Measurements from ENCODE around the gene FCN2. TPM values are rescaled to one million over a fixed set of nuclear protein-coding genes. Genes with fewer than 3 reads are reported as not detected.

Gene FCN2
- total and polyA plus RNA-seq, 4 donors = 23.6 to 186 (median 121) TPM

- TF ChIP-seq GABPA (IDR thresholded peaks at IDR 0.05 in 1 of 2, conservative IDR thresholded peaks at IDR 0.05 in 1 of 2) = no peak
- no peak for TF ChIP-seq MAX (IDR thresholded peaks at IDR 0.05)
Observed at GRCh38 chr9:134835448-134835847, 45.2 kb upstream of the FCN2 start (continued).

- H3K4me3 ChIP-seq (ENCODE audit: low read depth in 1 of 3, low read length in 3 of 3) = no peak overlapping the region
- no peaks in the 10 kb centered on the region for H3K4me1 ChIP-seq (ENCODE audit: control insufficient read depth in 4 of 4, insufficient read depth in 4 of 4, low read length in 3 of 4)
- DNase-seq (ENCODE audit: low spot score) = no peak
- TF ChIP-seq HNF4G (IDR thresholded peaks at IDR 0.05) (no peak), RXRA (IDR thresholded peaks at IDR 0.05) (no peak), REST (IDR thresholded peaks at IDR 0.05) (no peak), HNF4A (conservative IDR thresholded peaks at IDR 0.05) (no peak), EGR1 (IDR thresholded peaks at IDR 0.05; ENCODE audit: low read depth in 2 of 2) (no peak), NR2F2 (IDR thresholded peaks at IDR 0.05) (no peak), YY1 (IDR thresholded peaks at IDR 0.05) (no peak), GABPA (IDR thresholded peaks at IDR 0.05 in 1 of 2, conservative IDR thresholded peaks at IDR 0.05 in 1 of 2) (no peak), FOXA1 (IDR thresholded peaks at IDR 0.05) (no peak), MAX (IDR thresholded peaks at IDR 0.05) (no peak)
- WGBS = 85% methylated on average over 13 of the region's 13 CpGs
- H3K27me3 ChIP-seq (ENCODE audit: control insufficient read depth in 4 of 4, insufficient read depth in 4 of 4, low read length in 3 of 4) = peaks cover 0 to 3% (median 0%) of the 10 kb centered on the region in 4 donors
- no peak overlapping the region for H3K9ac ChIP-seq (ENCODE audit: low read depth in 1 of 2, low read length in 2 of 2)
- H3K36me3 ChIP-seq (ENCODE audit: control insufficient read depth in 4 of 4, insufficient read depth in 3 of 4, low read depth in 1 of 4, low read length in 3 of 4) = no peaks in the 10 kb centered on the region
- H3K27ac ChIP-seq (ENCODE audit: low read depth in 1 of 2, low read length in 2 of 2) = no peak overlapping the region
- no peaks in the 10 kb centered on the region for H3K9me3 ChIP-seq (ENCODE audit: control insufficient read depth in 4 of 4, low read length in 3 of 4)
Observed at GRCh38 chr9:134835987-134836386, 44.6 kb upstream of the FCN2 start.

GRCh38 chr9:134836406-134836970 is 44.1 kb upstream of the FCN2 start:
- 88% methylated on average over 19 of the region's 19 CpGs for WGBS

More at GRCh38 chr9:134836406-134836970, 44.1 kb upstream of the FCN2 start:
- no peaks in the 10 kb centered on the region for H3K4me1 ChIP-seq (ENCODE audit: control insufficient read depth in 4 of 4, insufficient read depth in 4 of 4, low read length in 3 of 4)
- TF ChIP-seq REST (IDR thresholded peaks at IDR 0.05) = no peak
- no peak for TF ChIP-seq RXRA (IDR thresholded peaks at IDR 0.05)
- TF ChIP-seq MAX (IDR thresholded peaks at IDR 0.05) = no peak
- no peak for TF ChIP-seq JUND (IDR thresholded peaks at IDR 0.05)
- no peak for TF ChIP-seq TAF1 (conservative IDR thresholded peaks at IDR 0.05)
- no peak for TF ChIP-seq GABPA (IDR thresholded peaks at IDR 0.05 in 1 of 2, conservative IDR thresholded peaks at IDR 0.05 in 1 of 2)
- no peak for TF ChIP-seq ZBTB33 (IDR thresholded peaks at IDR 0.05)
- TF ChIP-seq SP1 (IDR thresholded peaks at IDR 0.05) = no peak
- TF ChIP-seq EGR1 (IDR thresholded peaks at IDR 0.05; ENCODE audit: low read depth in 2 of 2) = no peak
- TF ChIP-seq RAD21 (IDR thresholded peaks at IDR 0.05) = no peak
- no peak for TF ChIP-seq ATF3 (IDR thresholded peaks at IDR 0.05)
- no peak for TF ChIP-seq NR2F2 (IDR thresholded peaks at IDR 0.05)
- TF ChIP-seq YY1 (IDR thresholded peaks at IDR 0.05) = no peak
- no peaks in the 10 kb centered on the region for H3K9me3 ChIP-seq (ENCODE audit: control insufficient read depth in 4 of 4, low read length in 3 of 4)
- no peak overlapping the region for H3K4me3 ChIP-seq (ENCODE audit: low read depth in 1 of 3, low read length in 3 of 3)
- H3K27me3 ChIP-seq (ENCODE audit: control insufficient read depth in 4 of 4, insufficient read depth in 4 of 4, low read length in 3 of 4) = peaks cover 0 to 3% (median 0%) of the 10 kb centered on the region in 4 donors
- H3K36me3 ChIP-seq (ENCODE audit: control insufficient read depth in 4 of 4, insufficient read depth in 3 of 4, low read depth in 1 of 4, low read length in 3 of 4) = no peaks in the 10 kb centered on the region
- H3K27ac ChIP-seq (ENCODE audit: low read depth in 1 of 2, low read length in 2 of 2) = no peak overlapping the region
- H3K9ac ChIP-seq (ENCODE audit: low read depth in 1 of 2, low read length in 2 of 2) = no peak overlapping the region
- no peak for DNase-seq (ENCODE audit: low spot score)

Data from liver (tissue), 9 donors.